Esophagus (tissue), 2 donors: ENCODE data around the gene SORCS1. TPM values are rescaled to one million over a fixed set of nuclear protein-coding genes. Genes with fewer than 3 reads are reported as not detected.

Source experiments
- H3K27ac ChIP-seq, 2 donors: one replicate each; pipeline ENCODE4 v1.5.1; 2013; ENCODE audit warnings: low read depth in 2 of 2, mild to moderate bottlenecking in 2 of 2, inconsistent platforms in 1 of 2, low read length in 1 of 2, moderate library complexity in 1 of 2
- H3K27me3 ChIP-seq, 2 donors: one replicate each; pipeline ENCODE4 v1.6.1; 2013; ENCODE audit warnings: low read length in 2 of 2, control low read depth in 1 of 2, mild to moderate bottlenecking in 1 of 2; ENCODE audit not compliant: insufficient read depth in 2 of 2, control insufficient read depth in 1 of 2
- H3K36me3 ChIP-seq, 2 donors: one replicate each; pipeline ENCODE4 v1.6.1; 2013; ENCODE audit warnings: low read length in 1 of 2; ENCODE audit not compliant: control insufficient read depth in 2 of 2, insufficient read depth in 2 of 2
- H3K4me1 ChIP-seq, 2 donors: one replicate each; pipeline ENCODE4 v1.6.1; 2013; ENCODE audit warnings: low read length in 1 of 2; ENCODE audit not compliant: control insufficient read depth in 2 of 2, insufficient read depth in 2 of 2
- H3K4me3 ChIP-seq, 2 donors: one replicate each; pipeline ENCODE4 v1.5.1; 2013; ENCODE audit warnings: low read length in 2 of 2, mild to moderate bottlenecking in 2 of 2, low read depth in 1 of 2, moderate library complexity in 1 of 2
- H3K9me3 ChIP-seq, 2 donors: one replicate each; pipeline ENCODE4 v1.6.1; 2013; ENCODE audit warnings: mild to moderate bottlenecking in 2 of 2, low read depth in 1 of 2, low read length in 1 of 2, moderate library complexity in 1 of 2; ENCODE audit not compliant: control insufficient read depth in 2 of 2, insufficient read depth in 1 of 2
- WGBS, 2 donors: extraction: QIAGEN DNeasy Blood & Tissue Kit; methylation state at CpG; one replicate each; pipeline ENCODE4 v1.1.7; 2013; 5-methylcytosine and 5-hydroxymethylcytosine counted together
- polyA plus RNA-seq, 2 donors: library from polyadenylated mRNA; stranded (reverse); fragments of 200-250 nt; gene quantifications; one replicate each; pipeline ENCODE4 v1.2.3, GENCODE V29; 2013
- donor health status: healthy with polysubstance abuse.
- donor health status: Bipolar disorder and iron deficiency.

Gene SORCS1
- polyA plus RNA-seq, 2 donors, result 0.10 to 0.34 TPM

DNA sequence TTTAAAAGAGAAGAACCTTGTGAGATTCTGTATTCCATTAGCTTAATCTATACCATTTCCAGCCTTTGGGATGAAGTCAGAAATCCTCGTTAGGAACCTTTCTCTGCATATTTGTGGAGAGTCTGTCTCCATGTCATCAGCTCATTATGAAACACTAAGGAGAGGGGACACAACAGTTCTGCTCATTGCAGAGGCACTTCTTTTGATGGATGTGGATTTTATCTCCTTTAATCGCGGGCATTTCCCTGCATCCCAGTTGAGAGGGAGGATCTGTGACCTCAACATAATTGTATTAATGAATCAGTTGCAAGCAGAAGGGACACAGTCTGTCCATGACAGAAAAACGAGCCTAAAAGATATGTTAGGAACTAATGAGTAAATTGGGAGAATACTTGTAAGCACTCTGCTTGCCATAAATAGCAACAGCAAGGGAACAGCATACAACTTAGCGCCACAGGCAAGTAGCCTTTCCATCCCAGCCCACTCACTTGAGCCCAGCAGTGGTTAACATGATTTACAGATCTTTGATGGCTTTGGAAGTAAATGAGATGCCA lies 37.9 kb downstream of the SORCS1 start:
- 71% methylated on average over 5 of the region's 5 CpGs for WGBS, 2 donors
- H3K27me3 ChIP-seq, result no peaks in the 10 kb centered on the region
- no peak overlapping the region for H3K27ac ChIP-seq
- H3K36me3 ChIP-seq, result no peaks in the 10 kb centered on the region
- no peak overlapping the region for H3K4me3 ChIP-seq
- peaks cover 0 to 2% of the 10 kb centered on the region in 2 donors for H3K9me3 ChIP-seq
- H3K4me1 ChIP-seq, result no peaks in the 10 kb centered on the region

DNA sequence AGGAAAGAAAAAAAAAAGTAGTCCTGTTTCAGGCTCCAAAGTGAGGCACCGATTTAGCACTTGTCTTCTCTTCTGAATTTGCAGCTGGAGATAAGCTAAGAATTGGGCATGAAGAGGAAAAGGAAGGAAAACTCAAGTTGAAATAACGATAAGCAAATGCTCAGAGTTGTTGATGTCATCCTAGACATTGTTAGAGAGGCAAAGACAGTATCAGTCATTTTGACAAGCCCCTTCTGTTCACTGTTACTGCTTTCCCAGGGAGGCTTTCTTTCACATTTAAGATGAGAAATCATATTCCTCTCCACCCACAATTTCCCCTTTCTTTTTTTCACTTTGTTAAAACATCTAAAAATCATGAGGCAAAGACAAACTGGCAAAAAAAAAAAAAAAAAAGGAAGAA lies 41.8 kb downstream of the SORCS1 start:
- H3K27me3 ChIP-seq, result no peaks in the 10 kb centered on the region
- no peaks in the 10 kb centered on the region for H3K36me3 ChIP-seq
- WGBS, 2 donors, result 41 to 53% methylated on average over 2 of the region's 2 CpGs
- H3K9me3 ChIP-seq, result peaks cover 0 to 2% of the 10 kb centered on the region in 2 donors
- no peak overlapping the region for H3K27ac ChIP-seq
- H3K4me3 ChIP-seq, result no peak overlapping the region
- no peaks in the 10 kb centered on the region for H3K4me1 ChIP-seq

DNA sequence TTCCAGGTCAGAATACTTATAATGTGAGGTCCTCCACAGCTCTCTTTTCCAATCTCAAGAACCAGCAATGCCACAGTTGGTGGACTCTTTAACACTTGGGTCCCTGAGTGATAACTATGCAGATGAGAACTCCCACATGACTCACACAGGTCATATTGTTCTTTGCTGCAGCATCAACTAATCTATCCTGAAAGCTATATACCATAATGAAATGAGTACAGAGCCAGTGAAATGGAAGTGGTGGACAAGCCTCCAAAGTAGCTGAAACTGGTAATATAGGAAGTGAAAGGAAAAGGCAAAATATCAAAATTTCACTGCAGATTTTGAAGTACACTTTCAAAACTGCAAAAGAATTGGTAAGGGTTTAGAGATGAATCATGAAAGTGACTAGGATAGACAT lies 45.6 kb downstream of the SORCS1 start:
- Histone ChIP-seq H3K27ac (no peak overlapping the region), H3K27me3 (no peaks in the 10 kb centered on the region), H3K36me3 (no peaks in the 10 kb centered on the region), H3K4me1 (no peaks in the 10 kb centered on the region), H3K4me3 (no peak overlapping the region), H3K9me3 (no peaks in the 10 kb centered on the region)

DNA sequence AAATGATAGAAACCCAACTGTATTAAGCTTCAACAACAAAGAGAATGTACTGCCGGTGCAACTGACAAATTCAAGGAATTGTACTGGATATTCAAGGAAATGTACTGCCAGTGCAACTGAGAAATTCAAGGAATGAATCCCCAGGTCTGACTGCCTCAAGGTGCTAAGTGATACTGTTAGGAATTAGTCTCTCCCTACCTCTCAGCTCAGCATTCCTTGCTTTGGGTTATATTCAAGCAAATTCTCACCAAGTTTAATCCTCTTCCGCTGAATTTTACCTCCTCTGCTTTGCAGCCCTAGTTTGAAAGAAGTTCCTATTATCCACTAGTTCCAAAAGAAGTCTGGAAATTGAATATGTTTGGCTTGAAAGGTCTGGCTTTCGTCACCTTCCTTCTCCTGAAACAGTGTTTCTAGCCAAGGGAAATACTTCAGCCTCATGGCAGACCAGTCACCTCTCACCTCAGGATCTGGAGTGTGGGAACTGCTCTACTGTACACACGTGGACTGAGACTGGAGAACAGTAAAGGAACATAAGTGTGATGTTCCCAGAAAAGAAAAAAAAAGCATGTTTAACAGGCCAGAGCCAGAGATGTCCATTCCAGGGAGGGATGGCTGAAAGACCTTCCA lies 60.4 kb downstream of the SORCS1 start:
- Histone ChIP-seq H3K27ac (no peak overlapping the region), H3K4me3 (no peak overlapping the region), H3K4me1 (no peaks in the 10 kb centered on the region), H3K9me3 (peaks cover 0 to 6% of the 10 kb centered on the region in 2 donors), H3K36me3 (no peaks in the 10 kb centered on the region), H3K27me3 (no peaks in the 10 kb centered on the region)
- 61 to 65% methylated on average over 4 of the region's 4 CpGs for WGBS, 2 donors

DNA sequence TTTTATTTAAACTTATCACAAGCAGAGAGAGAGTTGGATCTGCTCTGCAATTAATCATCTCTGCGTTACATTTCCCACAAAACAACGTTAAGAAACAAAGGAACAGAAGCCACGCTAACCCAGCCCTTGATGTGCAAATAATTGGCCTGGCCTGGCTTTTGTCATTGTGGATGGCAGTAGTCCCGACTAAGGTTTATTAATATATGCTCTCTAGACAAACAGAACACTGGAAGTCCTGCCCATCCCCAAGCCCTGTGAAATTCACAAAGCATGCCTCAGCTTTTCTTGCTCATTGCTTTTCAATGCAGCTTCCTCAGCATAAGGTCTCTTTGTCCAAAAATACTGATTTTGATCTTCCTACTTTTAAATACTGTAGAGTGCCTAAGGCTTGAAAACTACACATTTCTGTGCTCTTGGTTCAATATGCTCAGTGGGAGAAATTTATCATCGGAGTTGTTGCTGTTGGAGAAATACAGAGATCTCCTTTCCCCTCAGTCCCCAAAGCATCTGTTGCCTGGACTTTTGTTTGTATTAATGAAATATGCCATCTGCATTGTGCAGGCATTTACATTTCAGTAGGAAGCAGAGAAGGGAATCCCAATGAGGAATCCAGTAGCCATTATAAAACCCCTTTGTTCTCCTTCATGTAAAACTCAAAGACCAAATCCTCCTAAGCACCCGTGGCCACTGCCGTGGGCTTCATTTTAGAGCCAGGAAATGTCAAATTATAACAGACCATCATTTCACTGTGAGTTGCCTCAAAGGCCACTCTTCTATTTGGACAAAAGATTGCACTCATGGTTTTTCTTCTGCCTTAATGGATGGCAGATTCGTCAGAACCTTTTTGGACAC lies 61.1 kb downstream of the SORCS1 start:
- Histone ChIP-seq H3K9me3 (peaks cover 0 to 3% of the 10 kb centered on the region in 2 donors), H3K27me3 (no peaks in the 10 kb centered on the region), H3K4me3 (no peak overlapping the region), H3K27ac (no peak overlapping the region), H3K4me1 (no peaks in the 10 kb centered on the region), H3K36me3 (no peaks in the 10 kb centered on the region)
- whole genome bisulfite sequencing, 2 donors, result 22 to 36% methylated on average over 8 of the region's 8 CpGs

DNA sequence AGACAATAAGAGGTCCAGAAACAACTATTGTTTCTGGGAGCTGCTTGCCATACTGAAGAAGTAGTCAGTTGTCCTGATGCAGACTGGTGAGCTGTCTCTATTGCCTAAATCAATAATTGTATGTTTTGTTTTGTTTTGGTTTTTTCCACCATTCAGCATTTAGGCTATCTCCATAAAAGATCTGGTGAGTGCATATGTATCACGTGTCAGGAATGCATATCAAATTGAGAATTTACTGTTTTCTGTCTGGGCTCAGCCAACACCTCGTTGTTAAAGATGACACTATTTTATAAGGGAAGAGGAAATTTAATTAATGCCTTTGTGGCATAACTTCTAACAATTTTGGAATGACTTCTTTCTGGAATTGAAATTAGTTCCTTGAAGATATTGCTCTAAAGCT lies 66.2 kb downstream of the SORCS1 start:
- Histone ChIP-seq H3K9me3 (no peaks in the 10 kb centered on the region), H3K36me3 (no peaks in the 10 kb centered on the region), H3K4me1 (no peaks in the 10 kb centered on the region), H3K27ac (no peak overlapping the region), H3K27me3 (no peaks in the 10 kb centered on the region), H3K4me3 (no peak overlapping the region)
- 53 to 63% methylated on average over 2 of the region's 2 CpGs for WGBS, 2 donors

DNA sequence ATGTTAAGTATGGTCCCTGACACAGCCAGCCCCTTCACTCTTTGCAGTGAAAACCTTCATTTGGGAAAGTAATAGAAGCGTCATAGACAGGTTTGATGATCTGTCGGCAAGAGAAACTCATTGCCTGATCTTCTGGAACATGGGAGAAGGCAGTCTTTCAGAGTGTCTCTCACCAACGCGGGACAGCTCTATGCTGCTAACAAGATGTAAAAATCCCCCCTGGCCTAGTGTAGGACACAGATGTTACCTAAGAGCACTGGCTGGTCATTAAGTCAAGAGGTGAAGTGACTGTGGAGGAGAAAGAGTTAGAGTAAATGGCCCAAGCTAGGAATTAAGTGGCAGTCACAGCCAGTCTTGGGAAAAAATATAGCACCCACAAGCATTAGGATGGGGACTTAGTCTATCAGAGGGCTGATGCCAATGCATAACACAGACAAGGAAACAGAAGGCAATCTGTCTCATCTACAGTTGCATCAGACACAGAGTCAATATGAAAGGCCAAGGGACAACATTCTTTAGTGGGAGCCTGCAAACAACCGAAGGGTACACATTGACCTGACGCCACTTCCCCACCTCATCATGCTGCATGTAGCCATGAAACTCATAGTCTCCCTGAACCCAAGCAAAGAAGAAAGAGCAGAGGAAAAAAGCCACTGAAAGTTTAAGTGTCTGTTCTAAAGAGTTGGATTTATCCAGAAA lies 69.5 kb downstream of the SORCS1 start:
- H3K4me3 ChIP-seq, result no peak overlapping the region
- 83 to 90% methylated on average over 6 of the region's 6 CpGs for WGBS, 2 donors
- H3K9me3 ChIP-seq, result peaks cover 0 to 4% of the 10 kb centered on the region in 2 donors
- H3K4me1 ChIP-seq, result no peaks in the 10 kb centered on the region
- no peaks in the 10 kb centered on the region for H3K27me3 ChIP-seq
- no peak overlapping the region for H3K27ac ChIP-seq
- H3K36me3 ChIP-seq, result no peaks in the 10 kb centered on the region

DNA sequence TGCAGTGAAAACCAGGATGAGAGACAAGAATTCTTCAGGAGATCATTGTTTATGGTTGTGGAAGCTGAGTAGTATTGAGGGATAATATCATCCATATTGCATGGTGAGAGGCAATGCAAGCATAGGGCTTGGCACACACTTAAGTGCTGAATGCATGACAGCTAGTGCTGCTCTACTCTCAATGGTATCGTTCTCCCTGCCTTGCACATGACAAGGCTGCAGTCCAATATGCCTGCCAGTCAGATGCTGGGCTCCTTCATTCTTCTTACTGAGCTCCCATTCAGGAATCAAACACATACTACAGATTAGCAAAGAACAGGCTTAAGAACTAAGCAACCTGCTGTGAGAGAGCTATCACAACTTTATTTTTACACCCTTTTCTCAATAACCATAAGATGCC lies 72.2 kb downstream of the SORCS1 start:
- no peaks in the 10 kb centered on the region for H3K36me3 ChIP-seq
- 58 to 63% methylated on average over 1 of the region's 1 CpG for WGBS, 2 donors
- H3K27me3 ChIP-seq, result no peaks in the 10 kb centered on the region

DNA sequence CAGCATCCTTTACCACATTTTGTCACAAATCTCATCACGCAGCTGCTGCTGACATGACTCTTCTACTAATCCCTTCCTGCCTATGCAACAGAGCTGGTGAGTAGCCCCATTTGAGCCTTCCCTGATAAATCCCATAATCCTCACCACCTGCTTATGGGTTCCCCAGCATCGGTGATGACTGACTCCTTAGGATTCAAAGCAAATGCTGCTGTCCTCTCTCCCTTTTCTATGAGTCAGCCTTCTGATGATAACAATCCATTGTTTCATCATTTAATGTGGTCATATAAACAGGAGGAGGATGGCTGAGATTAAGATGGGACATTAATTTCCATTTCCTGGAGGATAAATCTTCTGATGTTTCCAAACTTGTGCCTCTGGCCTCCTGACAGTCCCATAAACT lies 73.4 kb downstream of the SORCS1 start:
- H3K27ac ChIP-seq, result no peak overlapping the region
- H3K9me3 ChIP-seq, result peaks cover 0 to 4% of the 10 kb centered on the region in 2 donors
- no peaks in the 10 kb centered on the region for H3K4me1 ChIP-seq
- H3K27me3 ChIP-seq, result no peaks in the 10 kb centered on the region
- no peaks in the 10 kb centered on the region for H3K36me3 ChIP-seq
- WGBS, 2 donors, result 55 to 66% methylated on average over 2 of the region's 2 CpGs
- H3K4me3 ChIP-seq, result no peak overlapping the region

More for the DNA sequence above, 72.2 kb downstream of the SORCS1 start:
- Histone ChIP-seq H3K9me3 (peaks cover 0 to 4% of the 10 kb centered on the region in 2 donors), H3K4me1 (no peaks in the 10 kb centered on the region), H3K4me3 (no peak overlapping the region), H3K27ac (no peak overlapping the region)
